Sigmoid colon (tissue), 3 donors: ENCODE measurements around the gene LLPH.

ENCODE experiments used
- CTCF ChIP-seq, 4 experiments: fragments of 450-650 bp in 3 of 4; fragments of 200-600 bp in 1 of 4; IDR thresholded peaks; one replicate each; pipeline ENCODE4 v1.5.1; 2016 to 2019; ENCODE audit warnings: antibody characterized with exemption in 4 of 4, mild to moderate bottlenecking in 3 of 4, moderate library complexity in 2 of 4
- POLR2A ChIP-seq, 2 donors: fragments of 450-650 bp; IDR thresholded peaks; one replicate each; pipeline ENCODE4 v1.6.1; 2016; ENCODE audit warnings: antibody characterized with exemption in 2 of 2, mild to moderate bottlenecking in 2 of 2, moderate library complexity in 2 of 2

GRCh38 chr12:66169221-66170170 lies 38.9 kb upstream of the LLPH start, which contains the start of gene TMBIM4:
- TF ChIP-seq CTCF (IDR thresholded peaks at IDR 0.05) (peak; percentile 60 to 63 (median 62)), POLR2A (IDR thresholded peaks at IDR 0.05) (peak; percentile 30 to 61)
